GM12892 (cell line): ENCODE measurements around the gene TAS1R1.

Source experiments
- POLR2A ChIP-seq: IDR thresholded peaks from 2 replicates; pipeline ENCODE4 v1.6.1; 2011; ENCODE audit warnings: low read depth, low read length, control low read depth
- POLR2AphosphoS5 ChIP-seq: IDR thresholded peaks from 2 replicates; pipeline ENCODE4 v1.6.1; 2011; ENCODE audit warnings: low read depth, low read length, control low read depth

DNA sequence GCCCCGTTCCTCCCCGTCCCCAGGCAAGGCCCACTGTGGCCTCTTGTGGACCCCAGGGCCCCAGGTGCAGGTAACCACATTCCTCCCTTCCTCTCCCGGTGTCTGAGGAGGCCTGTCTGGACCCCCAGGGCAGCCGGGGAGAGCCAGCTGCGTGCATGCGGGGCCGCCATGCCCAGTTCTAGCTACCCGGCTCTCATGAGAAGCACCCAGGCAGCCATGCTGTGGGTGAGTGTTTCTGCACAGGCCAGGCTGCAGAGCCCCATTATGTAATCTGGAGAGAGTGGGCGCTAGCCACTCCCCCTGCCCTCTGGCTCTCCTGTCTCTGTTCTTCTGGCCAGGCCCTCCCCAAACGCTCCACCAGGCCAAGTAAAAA is 45.2 kb upstream of the TAS1R1 start:
- no peak for TF ChIP-seq POLR2A
- TF ChIP-seq POLR2AphosphoS5 = no peak
